ENCODE results near the gene PA2G4.
"Not testable (repeated sequence)": the region's sequence is repeated elsewhere in the genome, so short reads cannot be mapped to it uniquely, and the experiment has no call there.

The PA2G4 gene

GRCh38 chr12:56153678-56154065 lies 49.3 kb downstream of the PA2G4 start:
- DNase-seq (ENCODE audit: low read depth), result no peak

GRCh38 chr12:56154246-56154771 lies 50.0 kb downstream of the PA2G4 start:
- no peak for DNase-seq (ENCODE audit: low read depth)

GRCh38 chr12:56154818-56155217 lies 50.5 kb downstream of the PA2G4 start:
- DNase-seq (ENCODE audit: low read depth), result no peak

- DNase-seq (ENCODE audit: low read depth), result no peak
These were observed 51.0 kb downstream of the PA2G4 start for GRCh38 chr12:56155256-56155845.

GRCh38 chr12:56156464-56157200 lies 52.3 kb downstream of the PA2G4 start:
- not testable (repeated sequence) for DNase-seq (ENCODE audit: low read depth)

GRCh38 chr12:56157201-56158028 lies 53.1 kb downstream of the PA2G4 start:
- peak; percentile 29 for DNase-seq (ENCODE audit: low read depth)

- peak; percentile 79 for DNase-seq (ENCODE audit: low read depth)
These were observed 53.9 kb downstream of the PA2G4 start, which contains the start of gene MYL6 for GRCh38 chr12:56158029-56158925. Gene MYL6, plus strand, starts transcription at chr12:56158359. Its CDS starts 43 bp downstream, at chr12:56158402.

- no peak for DNase-seq (ENCODE audit: low read depth)
These were observed 54.6 kb downstream of the PA2G4 start for GRCh38 chr12:56158926-56159461.

- no peak for DNase-seq (ENCODE audit: low read depth)
These were observed 55.3 kb downstream of the PA2G4 start for GRCh38 chr12:56159482-56160192.

GRCh38 chr12:56160193-56160763 lies 55.9 kb downstream of the PA2G4 start:
- DNase-seq (ENCODE audit: low read depth), result peak; percentile 33

- no peak for DNase-seq (ENCODE audit: low read depth)
These were observed 56.7 kb downstream of the PA2G4 start for GRCh38 chr12:56160894-56161689.

GRCh38 chr12:56161690-56162351 lies 57.5 kb downstream of the PA2G4 start:
- no peak for DNase-seq (ENCODE audit: low read depth)

GRCh38 chr12:56162468-56163290 lies 58.3 kb downstream of the PA2G4 start:
- no peak for DNase-seq (ENCODE audit: low read depth)

Data from activated T-helper 9 cell treated with anti-CD3 and anti-CD28 coated beads, Interleukin-2, amount 50 U/mL, for 16 hours (primary cell).